ENCODE results near the gene PRPSAP1. TPM values are rescaled to one million over a fixed set of nuclear protein-coding genes. Genes with fewer than 3 reads are reported as not detected.

The PRPSAP1 gene
- total RNA-seq, 1 experiment from 2014 or later: 38.4 TPM

DNA sequence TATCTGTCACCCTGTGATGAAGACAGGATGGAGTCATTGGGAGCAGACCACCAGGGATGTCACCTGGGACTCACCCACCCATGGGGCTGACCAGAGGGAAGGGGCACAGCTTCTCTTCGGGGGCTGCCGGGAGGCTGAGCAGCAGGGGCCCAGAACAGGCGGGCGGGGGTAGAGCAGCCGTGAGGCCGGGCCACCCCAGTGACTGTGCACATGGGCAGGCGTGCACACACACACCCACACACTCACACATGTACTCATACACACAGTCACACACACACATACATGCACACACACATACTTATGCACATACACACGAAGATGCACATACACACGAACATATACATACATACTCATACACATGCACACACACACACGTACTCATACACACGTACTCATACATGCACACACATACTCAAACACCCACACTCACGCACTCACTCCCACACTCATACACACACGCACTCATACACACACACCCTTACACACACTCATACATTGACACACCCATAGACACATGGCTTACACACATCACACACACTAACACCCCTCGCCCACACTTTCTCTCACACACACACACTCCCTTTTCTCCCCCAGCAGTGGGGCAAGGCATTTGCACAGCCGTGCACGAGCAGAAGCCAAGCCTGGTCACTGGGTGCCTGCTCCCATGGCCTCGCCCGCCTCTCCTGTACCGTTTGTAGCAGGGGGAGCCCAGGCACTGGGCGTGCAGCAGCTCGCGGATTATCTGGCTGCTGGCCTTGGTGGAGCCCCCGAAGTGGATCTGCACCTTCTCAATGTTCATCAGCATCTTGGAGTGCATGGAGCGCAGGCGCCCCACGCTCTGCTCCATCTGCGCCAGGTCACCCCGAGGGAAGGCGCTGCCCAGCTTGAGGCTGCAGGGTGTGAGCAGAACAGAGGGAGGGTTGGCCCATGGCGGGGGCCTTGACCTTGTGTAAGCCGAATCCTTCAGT, 76.1 kb downstream of the PRPSAP1 start:
- H3K9me3 ChIP-seq (ENCODE audit: control insufficient read depth, low read depth, low read length): no peaks in the 10 kb centered on the region
- no peak overlapping the region for H3K14ac ChIP-seq (ENCODE audit: insufficient read depth, low read length)
- H2BK120ac ChIP-seq (ENCODE audit: low read depth, low read length, poor library complexity, severe bottlenecking): no peak overlapping the region
- H2BK20ac ChIP-seq (ENCODE audit: low read depth, low read length, poor library complexity, severe bottlenecking): no peak overlapping the region
- Mint-ChIP-seq H3K9me3 (no peaks in the 10 kb centered on the region), H3K4me1 (peaks cover 6 to 19% of the 10 kb centered on the region in 2 experiments), H3K36me3 (ENCODE audit: insufficient read depth in 1 of 3, low read depth in 3 of 3) (no peaks in the 10 kb centered on the region), H3K4me3 (no peak overlapping the region), H3K27me3 (ENCODE audit: low read depth) (peaks cover 1% of the 10 kb centered on the region; the same call in 1 of the 2 replicates), H3K27ac (peak overlapping the region in 2 of 3 experiments; percentile 0 to 42; a peak in 2 of 7 replicates)
- H3K4ac ChIP-seq (ENCODE audit: low read depth, low read length): no peak overlapping the region
- no peak overlapping the region for H3K4me2 ChIP-seq (ENCODE audit: insufficient read depth, insufficient read length, low read length)
- no peak overlapping the region for H3K18ac ChIP-seq (ENCODE audit: insufficient read length, low read depth, low read length)
- no peaks in the 10 kb centered on the region for H3K4me1 ChIP-seq (ENCODE audit: insufficient read depth, low read length)
- H3T11ph ChIP-seq (ENCODE audit: low read length): no peak overlapping the region
- no peak overlapping the region for H4K8ac ChIP-seq (replicated peaks; ENCODE audit: insufficient read length, low read depth, low read length)
- H3K79me1 ChIP-seq (ENCODE audit: insufficient read depth, low read depth, low read length, poor library complexity, severe bottlenecking): no peaks in the 10 kb centered on the region
- H4K91ac ChIP-seq (ENCODE audit: insufficient read length, low read depth, low read length): no peak overlapping the region
- no peaks in the 10 kb centered on the region for H3K27me3 ChIP-seq (ENCODE audit: insufficient read depth, low read length)
- WGBS (ENCODE audit: extremely low coverage, insufficient read length, low lambda C conversion rate): 100% methylated on average over 5 of the region's 31 CpGs
- no peaks in the 10 kb centered on the region for H4K20me1 ChIP-seq (ENCODE audit: control insufficient read depth, insufficient read depth, insufficient read length)
- H2BK5ac ChIP-seq (ENCODE audit: insufficient read length, low read length): no peak overlapping the region
- H2AFZ ChIP-seq (ENCODE audit: low read length): no peak overlapping the region
- H2BK15ac ChIP-seq (ENCODE audit: low read depth, low read length): no peak overlapping the region
- no peaks in the 10 kb centered on the region for H3K23me2 ChIP-seq (ENCODE audit: insufficient read length, low read depth, low read length, poor library complexity, severe bottlenecking)
- H2BK12ac ChIP-seq (ENCODE audit: insufficient read length, low read depth, low read length): no peak overlapping the region
- H3K23ac ChIP-seq (ENCODE audit: insufficient read length, low read depth, low read length): no peak overlapping the region
- no peak for TF ChIP-seq CTCF (conservative IDR thresholded peaks at IDR 0.05)
- H2AK5ac ChIP-seq (ENCODE audit: insufficient read length, low read length): no peak overlapping the region
- no peaks in the 10 kb centered on the region for H3K79me2 ChIP-seq (ENCODE audit: insufficient read depth, low read length)
- no peak overlapping the region for H4K5ac ChIP-seq (ENCODE audit: insufficient read length, low read depth, low read length)
- H3K27ac ChIP-seq (ENCODE audit: insufficient read length, low read depth, low read length): no peak overlapping the region
- no peak for DNase-seq
- H3K56ac ChIP-seq (ENCODE audit: insufficient read length, low read depth, low read length): no peak overlapping the region
- no peak overlapping the region for H3K9ac ChIP-seq (ENCODE audit: extremely low read depth, insufficient read length, low read length)

Data from H9 (cell line).